ENCODE data around the gene GALC.

Gene GALC

DNA sequence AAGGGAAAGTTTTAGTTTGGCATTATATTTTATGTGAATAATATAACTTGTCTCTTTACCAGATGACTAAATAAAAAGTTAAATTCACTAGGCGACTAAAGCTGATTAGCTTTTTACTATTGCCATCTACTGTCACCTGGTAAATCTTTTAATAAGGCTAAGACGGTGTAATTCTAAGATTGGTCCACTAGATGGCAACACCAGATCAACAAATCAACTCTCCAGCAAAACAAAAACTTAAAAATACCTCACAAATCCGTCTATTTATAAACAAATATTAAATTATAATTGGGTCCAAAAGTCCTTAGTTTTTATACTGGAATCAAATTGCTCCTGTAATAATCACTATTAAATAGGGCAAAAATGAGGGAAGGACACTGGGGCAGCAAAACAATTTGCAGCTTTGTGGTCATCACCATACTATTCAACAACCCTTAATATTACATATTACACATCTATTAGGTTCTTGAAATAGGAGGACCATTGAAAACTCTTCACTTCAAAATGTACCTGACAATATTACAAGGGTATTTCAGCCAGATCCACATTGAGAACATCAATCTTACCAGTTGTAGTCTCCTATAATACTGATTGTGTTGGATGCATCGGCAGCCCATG lies 47.9 kb downstream of the GALC start:
- H3K4me3 ChIP-seq (ENCODE audit: low read depth, low read length), result no peak overlapping the region

DNA sequence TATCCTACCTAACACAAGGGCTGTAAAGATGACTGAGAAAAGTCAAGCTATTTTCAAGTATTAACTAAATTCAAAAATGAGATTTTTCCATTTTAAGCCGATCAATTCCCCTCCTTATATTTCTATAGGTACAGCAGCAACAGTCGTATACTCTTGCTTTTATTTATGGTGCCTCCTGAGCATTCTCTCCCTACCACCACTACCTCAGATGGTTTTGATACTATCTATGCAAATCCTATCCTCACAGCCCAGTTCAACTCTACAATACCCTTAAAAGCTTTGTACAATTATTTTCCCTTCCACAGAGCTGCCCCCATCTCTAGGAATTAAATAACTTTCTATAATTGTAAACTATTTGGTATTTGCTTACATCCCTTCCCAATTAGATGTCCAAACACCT lies 52.1 kb downstream of the GALC start:
- DNase-seq (ENCODE audit: low read depth), result no peak
- TF ChIP-seq, protein P1, sequence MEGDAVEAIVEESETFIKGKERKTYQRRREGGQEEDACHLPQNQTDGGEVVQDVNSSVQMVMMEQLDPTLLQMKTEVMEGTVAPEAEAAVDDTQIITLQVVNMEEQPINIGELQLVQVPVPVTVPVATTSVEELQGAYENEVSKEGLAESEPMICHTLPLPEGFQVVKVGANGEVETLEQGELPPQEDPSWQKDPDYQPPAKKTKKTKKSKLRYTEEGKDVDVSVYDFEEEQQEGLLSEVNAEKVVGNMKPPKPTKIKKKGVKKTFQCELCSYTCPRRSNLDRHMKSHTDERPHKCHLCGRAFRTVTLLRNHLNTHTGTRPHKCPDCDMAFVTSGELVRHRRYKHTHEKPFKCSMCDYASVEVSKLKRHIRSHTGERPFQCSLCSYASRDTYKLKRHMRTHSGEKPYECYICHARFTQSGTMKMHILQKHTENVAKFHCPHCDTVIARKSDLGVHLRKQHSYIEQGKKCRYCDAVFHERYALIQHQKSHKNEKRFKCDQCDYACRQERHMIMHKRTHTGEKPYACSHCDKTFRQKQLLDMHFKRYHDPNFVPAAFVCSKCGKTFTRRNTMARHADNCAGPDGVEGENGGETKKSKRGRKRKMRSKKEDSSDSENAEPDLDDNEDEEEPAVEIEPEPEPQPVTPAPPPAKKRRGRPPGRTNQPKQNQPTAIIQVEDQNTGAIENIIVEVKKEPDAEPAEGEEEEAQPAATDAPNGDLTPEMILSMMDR (IDR thresholded peaks at IDR 0.05; ENCODE audit: insufficient read depth, low read depth, low read length, missing control alignments), result no peak
- H3K4me3 ChIP-seq (ENCODE audit: low read depth, low read length), result no peak overlapping the region

More for the DNA sequence above, 47.9 kb downstream of the GALC start:
- TF ChIP-seq, protein P1 (IDR thresholded peaks at IDR 0.05; ENCODE audit: insufficient read depth, low read depth, low read length, missing control alignments), result peak; percentile 34
- DNase-seq (ENCODE audit: low read depth), result peak; percentile 72

DNA sequence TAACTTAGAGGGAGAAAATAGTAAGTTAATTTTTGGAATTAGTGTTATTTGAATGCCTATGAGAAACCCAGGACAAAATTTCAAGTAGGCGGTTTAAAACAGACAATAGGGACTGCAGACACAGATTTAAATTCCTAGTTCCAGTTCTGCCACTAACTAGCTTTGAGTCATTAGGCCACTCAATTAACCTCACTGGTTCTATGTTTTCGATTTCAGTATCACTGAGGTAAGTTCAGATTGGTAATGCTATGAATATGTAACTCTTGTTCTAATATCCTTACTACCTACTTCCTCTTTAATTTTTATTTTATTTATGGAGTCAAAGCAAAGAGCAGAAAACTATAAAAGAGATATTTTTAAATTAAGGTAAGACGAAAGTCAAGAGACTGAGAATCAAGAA lies 52.6 kb downstream of the GALC start:
- TF ChIP-seq, protein P1 (IDR thresholded peaks at IDR 0.05; ENCODE audit: insufficient read depth, low read depth, low read length, missing control alignments), result no peak
- no peak overlapping the region for H3K4me3 ChIP-seq (ENCODE audit: low read depth, low read length)
- DNase-seq (ENCODE audit: low read depth), result peak; percentile 64

DNA sequence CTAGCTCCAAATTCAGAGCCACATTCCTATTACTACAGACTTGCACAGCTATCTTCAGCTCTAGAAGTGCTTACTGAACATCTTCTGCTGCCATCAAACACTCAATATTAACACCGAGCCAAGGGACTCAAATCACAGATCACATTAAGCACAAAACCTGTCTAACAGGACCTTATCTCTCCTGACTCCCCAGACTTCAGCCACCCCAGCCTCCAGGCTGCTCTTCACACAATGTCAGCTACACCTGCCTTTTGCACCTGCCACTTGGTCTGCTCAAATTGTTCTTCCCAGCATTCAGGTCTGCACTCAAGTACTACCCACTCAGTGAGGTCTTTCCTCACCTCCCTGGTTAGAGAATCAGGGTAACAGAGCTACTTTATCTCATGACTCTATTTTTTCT lies 57.1 kb downstream of the GALC start:
- DNase-seq (ENCODE audit: low read depth), result no peak

DNA sequence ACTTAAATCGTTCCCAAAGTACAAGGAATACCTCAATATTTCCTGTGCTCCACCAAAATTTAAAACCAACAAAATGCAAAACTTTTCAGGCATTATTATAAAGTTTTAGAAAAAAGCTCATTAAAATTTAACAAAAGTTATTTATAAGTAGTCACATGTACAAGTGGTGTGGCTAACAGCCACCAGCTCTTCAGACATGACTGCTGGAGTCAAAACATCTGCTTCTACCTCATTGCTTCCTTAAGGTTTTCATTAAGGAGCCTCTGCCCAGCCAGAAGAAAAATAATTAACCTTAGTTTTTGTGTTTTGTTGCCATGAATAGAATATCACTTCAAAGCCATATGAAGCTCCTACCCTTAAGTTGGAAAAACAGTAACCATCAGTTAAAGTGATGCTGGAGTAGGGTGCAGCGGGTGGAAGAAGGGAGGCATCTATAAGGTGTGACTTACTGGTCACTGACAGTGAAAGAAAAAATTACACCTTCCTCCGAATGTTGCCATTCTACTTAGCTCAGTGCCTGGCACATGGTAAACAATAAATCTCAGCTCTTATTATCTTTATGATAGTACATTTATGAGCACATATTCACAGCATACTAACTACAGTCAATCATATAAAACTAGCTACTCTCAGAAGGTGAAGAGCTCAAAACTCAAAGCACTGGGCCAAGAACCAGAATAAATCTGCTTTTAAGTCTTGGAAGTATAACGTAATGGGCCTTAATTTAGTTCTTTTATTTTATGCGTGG lies 57.7 kb downstream of the GALC start:
- TF ChIP-seq, protein P1 (IDR thresholded peaks at IDR 0.05; ENCODE audit: insufficient read depth, low read depth, low read length, missing control alignments), result no peak
- no peak overlapping the region for H3K4me3 ChIP-seq (ENCODE audit: low read depth, low read length)
- DNase-seq (ENCODE audit: low read depth), result no peak

More for the DNA sequence above, 57.1 kb downstream of the GALC start:
- TF ChIP-seq, protein P1 (IDR thresholded peaks at IDR 0.05; ENCODE audit: insufficient read depth, low read depth, low read length, missing control alignments), result no peak
- no peak overlapping the region for H3K4me3 ChIP-seq (ENCODE audit: low read depth, low read length)

DNA sequence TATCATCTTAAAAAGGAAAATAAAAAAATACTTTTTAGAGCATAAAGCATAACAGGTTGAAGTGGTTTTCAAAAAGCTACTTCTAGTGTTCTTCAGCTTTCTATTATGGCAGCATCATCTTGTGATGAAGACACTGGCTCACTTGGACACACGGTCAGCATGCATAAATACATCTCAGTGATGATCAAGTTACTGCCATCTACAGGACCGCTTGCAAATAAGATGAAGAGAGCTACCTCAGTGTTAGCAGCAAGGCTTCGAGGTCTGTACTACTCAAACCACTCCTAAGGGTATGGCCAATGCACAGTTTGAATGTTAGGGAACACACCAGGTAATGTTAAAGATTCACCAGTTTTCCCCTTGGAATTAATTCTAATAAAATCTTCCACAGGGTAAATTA lies 58.8 kb downstream of the GALC start:
- TF ChIP-seq, protein P1 (IDR thresholded peaks at IDR 0.05; ENCODE audit: insufficient read depth, low read depth, low read length, missing control alignments), result no peak
- peak; percentile 12 for DNase-seq (ENCODE audit: low read depth)
- no peak overlapping the region for H3K4me3 ChIP-seq (ENCODE audit: low read depth, low read length)

Measured in GM12865 (cell line).